Measurements from ENCODE around the gene SHFL.

SHFL gene

DNA sequence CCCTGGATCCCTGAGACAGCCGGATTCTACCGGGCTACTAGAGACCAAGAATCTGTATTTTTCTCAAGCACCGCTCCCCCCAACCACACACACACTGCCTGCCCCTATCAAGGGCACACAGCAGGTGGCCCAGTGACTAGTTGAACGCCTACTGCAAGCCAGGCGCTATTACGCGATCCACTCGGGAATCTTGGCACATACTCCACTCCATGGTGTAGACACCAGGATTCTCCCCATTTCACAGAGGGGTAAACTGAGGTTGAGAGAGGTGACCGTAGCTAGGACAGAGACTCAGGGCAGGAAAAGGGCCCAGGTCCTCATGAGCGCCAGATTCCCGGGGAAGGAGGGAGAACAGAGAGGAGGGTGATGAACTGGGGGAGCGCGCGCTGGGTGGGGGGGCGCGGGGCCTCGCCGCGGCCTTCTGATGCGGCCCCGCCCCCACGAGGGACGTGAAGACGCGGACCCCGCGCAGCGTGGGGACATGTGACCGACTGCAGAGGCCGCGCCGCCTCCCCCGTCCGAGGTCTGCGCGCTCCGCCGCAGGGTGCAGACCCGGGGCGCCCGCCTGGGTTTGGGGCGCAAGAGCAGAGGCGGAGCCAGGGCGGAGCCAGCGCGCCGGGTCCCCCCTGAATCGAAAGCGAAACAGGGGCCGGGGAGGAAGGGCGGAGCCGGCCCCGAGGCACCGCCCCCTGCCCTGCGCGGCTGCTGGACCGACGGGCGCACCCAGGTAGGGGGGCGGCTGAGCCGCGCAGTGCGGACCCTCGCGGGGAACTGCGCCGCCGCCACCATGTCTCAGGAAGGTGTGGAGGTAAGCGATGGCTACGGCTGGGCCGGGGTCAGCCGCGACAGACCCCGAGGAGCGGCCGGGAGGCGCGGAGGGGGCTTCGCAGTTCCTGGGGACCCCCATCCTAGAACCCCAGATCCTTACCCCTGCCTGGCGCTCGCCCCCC, at the start of gene SHFL:
Gene SHFL, plus strand, starts transcription at position 677 of the 950 bp plus-strand sequence. Its CDS starts 111 bp downstream, at position 788.
- no peak for DNase-seq

- no peak for DNase-seq
Observed at GRCh38 chr19:10036601-10037071, 49.5 kb upstream of the SHFL start.

- DNase-seq = no peak
Observed at GRCh38 chr19:10037367-10037766, 48.8 kb upstream of the SHFL start.

DNA sequence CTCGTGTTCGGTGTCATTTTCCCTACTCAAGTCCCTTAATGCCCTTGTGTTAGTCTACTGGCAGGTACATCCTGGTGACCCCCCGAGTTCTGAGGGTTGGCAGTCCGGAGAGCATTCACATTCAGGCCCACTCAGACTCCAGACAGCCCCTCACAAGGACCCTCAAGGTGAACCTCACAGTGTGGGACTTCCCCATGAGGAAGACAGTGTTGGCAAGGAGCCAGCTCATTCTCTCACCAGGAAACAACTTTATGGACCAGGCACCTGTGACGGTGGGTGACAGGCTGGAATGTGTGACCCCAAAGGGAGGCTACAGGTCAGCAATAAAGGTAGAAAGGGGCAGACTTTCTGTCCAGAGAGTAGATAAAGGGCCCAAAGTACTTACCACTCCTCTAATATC, 48.3 kb upstream of the SHFL start:
- no peak for DNase-seq

GRCh38 chr19:10043286-10043927, 42.7 kb upstream of the SHFL start:
- no peak for DNase-seq

- DNase-seq = no peak
Observed at GRCh38 chr19:10044390-10044789, 41.7 kb upstream of the SHFL start.

DNA sequence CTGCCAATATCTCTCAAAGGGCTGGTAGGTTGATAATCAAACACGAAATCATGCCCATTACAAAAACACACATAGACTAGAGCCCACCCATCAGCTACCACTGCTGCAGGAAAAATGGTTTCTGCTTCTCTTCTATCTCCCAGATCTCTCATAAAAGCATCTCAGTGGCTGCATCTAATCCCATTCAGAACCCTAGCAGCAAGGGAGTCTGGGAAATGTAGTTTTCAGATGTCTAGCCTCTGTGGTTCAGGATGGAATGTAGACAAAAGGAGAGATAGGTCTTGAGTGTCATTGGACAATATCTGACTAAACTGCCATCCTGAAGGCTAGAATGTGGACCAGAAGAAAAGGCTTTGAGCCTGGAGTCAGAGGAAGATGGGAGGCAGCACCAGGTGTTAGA, 40.7 kb upstream of the SHFL start:
- no peak for DNase-seq

- no peak for DNase-seq
Observed at GRCh38 chr19:10049626-10050025, 36.5 kb upstream of the SHFL start.

DNA sequence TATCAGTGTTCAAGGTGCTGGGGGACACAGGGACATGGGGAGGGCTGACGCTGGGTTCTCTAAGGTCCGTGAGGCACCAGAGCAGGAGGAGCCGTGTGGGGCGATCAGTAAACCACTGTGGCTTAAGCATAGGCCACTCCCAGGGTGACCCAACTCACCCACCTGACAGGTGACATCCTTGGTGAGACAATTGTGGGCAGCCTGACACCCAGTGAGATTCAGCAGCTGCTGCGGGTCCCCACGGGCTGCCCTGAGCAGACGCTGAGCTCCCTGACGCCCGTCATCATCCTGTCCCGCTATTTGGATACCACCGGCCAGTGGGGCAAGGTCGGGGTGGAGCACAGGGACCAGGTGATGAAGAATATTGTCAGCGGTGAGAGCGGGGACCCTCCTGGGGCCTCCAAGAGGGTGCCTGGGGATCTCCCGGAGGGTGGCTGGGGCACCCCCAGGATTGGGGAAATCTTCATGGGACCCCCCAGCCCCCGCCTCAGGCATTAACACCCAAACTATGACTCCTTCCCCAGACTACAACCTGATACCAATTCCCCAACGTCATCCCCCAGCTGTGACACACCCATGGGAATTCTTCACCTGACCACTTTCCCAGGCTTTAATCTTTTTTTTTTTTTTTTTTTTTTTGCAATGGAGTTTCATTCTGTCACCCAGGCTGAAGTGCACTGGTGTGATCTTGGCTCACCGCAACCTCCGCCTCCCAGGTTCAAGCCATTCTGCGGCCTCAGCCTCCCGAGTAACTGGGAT, 33.3 kb upstream of the SHFL start:
- DNase-seq = no peak

DNA sequence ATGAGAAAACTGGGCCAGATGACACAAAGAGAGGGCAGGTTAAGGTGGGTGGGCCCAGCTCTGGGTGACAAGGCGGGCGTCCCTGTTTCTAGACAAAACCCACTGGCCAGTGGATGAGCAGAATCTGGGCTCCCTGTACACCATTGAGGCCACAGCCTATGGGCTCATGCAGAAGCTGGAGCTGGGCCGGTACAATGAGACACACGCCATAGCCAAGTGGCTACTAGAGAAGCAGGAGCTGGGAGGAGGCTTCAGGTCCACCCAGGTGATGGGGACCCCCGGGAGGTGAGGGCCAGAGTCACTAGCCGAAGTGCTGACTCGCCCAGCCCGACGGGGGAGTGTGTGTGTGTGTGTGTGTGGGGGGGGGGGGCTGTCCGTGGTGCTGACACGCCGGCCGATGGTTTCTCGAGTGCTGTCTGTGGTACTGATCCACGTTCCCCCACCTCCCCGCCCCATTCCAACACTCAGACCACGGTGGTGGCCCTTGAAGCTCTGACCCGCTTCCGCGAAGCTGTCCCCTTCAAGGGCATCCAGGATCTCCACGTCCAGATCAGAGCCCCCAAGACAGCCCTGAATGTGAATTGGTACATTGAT, 24.3 kb upstream of the SHFL start:
- DNase-seq = no peak

DNA sequence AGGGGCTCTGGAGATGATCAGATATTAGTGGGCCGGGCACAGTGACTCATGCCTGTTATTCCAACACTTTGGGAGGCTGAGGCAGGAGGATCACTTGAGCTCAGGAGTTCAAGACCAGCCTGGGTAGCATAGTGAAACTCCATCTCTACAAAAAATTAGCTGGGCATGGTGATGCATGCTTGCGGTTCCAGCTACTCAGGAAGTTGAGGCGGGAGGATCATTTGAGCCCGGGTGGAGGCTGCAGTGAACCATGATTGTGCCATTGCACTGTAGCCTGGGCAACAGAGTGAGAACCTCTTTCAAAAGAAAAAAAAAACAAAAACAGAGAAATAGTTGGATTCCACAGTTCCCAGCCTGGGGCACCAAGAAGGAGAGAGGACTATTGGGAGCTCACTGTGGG, 17.9 kb upstream of the SHFL start:
- DNase-seq = no peak

GRCh38 chr19:10069046-10069445, 17.1 kb upstream of the SHFL start:
- no peak for DNase-seq

DNA sequence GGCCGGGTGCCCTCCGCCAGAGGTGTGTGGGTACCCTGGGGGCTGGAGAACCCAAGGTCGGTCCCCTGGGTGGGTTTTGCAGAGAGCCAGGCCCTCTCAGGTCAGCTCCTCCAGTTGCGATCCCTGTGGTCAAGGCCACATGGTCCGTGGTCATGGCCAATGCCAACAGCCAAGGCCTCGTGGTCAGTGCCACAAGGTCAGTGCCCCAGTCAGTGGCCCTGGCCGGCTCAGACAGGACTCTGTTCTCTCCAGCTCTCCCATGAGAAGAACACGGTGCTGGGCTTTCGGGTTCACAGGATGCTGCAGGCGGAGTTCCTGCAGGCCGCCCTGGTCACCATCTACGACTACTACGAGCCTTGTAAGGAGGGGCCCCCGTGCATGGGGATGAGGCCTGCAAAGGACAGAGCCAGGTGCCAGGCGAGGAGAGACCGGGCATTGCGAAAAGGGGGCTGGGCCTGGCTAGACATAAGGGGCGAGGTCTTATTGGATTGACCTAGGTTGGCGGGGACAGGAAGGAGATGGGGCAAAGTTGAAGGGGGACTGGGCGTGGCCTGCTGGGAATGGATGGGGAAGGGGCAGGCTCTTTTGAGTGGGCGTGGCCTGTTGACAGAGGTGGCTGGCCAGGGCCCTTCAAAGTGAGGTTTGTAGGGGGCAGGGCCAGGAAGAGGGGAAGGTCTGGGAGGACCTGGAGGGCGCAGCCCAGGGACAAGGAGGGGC, 15.2 kb upstream of the SHFL start:
- no peak for DNase-seq

- no peak for DNase-seq
Observed at GRCh38 chr19:10074153-10074552, 12.0 kb upstream of the SHFL start.

DNA sequence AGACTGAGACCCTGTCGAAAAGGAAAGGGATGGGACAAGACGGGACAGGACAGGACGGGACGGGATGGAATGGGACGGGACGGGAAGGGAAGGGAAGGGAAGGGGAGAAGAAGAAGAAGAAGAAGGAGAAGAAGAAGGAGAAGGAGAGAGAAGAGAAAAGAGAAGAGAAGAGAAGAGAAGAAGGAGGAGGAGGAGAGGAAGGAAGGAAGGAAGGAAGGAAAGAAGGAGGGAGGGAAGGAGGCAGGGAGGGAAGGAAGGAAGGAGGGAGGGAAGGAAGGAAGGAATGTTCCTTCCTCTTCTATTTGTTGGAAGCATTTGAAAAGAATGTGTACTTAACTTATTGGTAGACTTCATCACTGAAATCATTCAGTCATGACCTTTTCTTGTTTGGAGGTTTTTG, 9.6 kb upstream of the SHFL start:
- DNase-seq = no peak

- DNase-seq = no peak
Observed at GRCh38 chr19:10078329-10078728, 7.8 kb upstream of the SHFL start.

- DNase-seq = no peak
Observed at GRCh38 chr19:10079031-10079453, 7.1 kb upstream of the SHFL start.

GRCh38 chr19:10083911-10084310, 2.2 kb upstream of the SHFL start:
- no peak for DNase-seq

DNA sequence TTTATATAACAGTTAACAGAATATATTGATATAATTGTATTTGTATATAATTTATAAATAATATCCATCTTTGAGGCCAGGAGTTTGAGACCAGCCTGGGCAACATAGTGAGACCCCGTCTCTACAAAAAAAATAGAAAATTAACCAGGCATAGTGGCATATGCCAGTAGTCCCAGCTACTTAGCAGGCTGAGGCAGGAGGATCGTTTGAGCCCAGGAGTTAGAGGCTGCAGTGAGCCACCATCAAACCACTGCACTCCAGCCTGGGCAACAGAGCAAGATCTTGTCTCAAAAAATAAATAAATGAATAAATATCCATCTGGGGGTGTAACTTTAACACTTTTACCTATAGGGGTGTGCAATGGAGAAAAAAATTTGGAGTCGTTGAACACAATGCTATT, 1.3 kb upstream of the SHFL start:
- no peak for DNase-seq

DNA sequence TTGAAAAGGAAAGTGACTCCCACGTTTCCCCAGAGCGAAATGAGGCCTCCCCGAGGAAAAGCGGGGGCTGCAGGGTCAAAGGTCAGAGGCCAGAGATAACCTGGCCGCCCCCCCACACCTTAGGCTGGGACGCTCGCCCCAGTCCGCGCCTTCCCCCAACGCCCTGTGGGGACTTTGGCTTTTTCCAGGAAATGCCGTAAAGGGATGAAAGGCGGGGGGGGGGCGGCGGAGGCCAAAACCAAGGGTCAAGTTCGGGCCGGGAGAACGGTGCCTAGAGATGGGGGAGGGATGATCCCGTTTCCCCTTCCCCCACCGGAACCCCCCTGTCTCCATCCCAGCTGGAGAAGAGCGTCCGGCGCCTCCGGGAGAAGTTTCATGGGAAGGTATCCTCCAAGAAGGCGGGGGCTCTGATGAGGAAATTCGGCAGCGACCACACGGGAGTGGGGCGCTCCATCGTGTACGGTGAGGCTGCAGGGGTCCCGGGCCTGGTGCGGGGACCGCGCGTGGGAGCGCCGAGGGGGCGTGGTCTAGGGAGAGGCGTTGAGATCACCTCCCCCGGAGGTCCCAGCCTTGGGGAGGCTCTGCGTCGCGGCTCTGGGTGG, 575 bp downstream of the SHFL start:
- no peak for DNase-seq

GRCh38 chr19:10087296-10088061, 1.4 kb downstream of the SHFL start:
- no peak for DNase-seq

Measured in NCI-H510A (cell line).